Peyer's patch (tissue), 4 donors: ENCODE results near the gene HOXA11. TPM values are rescaled to one million over a fixed set of nuclear protein-coding genes. Genes with fewer than 3 reads are reported as not detected.

Experiments
- DNase-seq, 3 donors: peaks; one replicate each; pipeline ENCODE4 v3.0.0-alpha.2; 2017 to 2019
- H3K27ac ChIP-seq, 4 donors: fragments of 200-600 bp; sonication (generic); one replicate each; pipeline ENCODE4 v1.5.1; 2016 to 2019
- H3K27me3 ChIP-seq, 2 donors: fragments of 200-600 bp; sonication (generic); one replicate each; pipeline ENCODE4 v1.5.1; 2019
- H3K36me3 ChIP-seq, 3 donors: fragments of 200-600 bp; sonication (generic); one replicate each; pipeline ENCODE4 v1.5.1; 2016 to 2019
- H3K4me1 ChIP-seq, 4 donors: fragments of 200-600 bp; sonication (generic); one replicate each; pipeline ENCODE4 v1.5.1; 2016 to 2019
- H3K4me3 ChIP-seq, 4 donors: fragments of 200-600 bp; sonication (generic); 1 replicate in 3 of 4; 2 replicates in 1 of 4; pipeline ENCODE4 v1.5.1; 2016 to 2019; ENCODE audit warnings: mild to moderate bottlenecking in 1 of 4
- H3K9me3 ChIP-seq, 4 donors: fragments of 200-600 bp; sonication (generic); one replicate each; pipeline ENCODE4 v1.5.1; 2016 to 2019; ENCODE audit warnings: mild to moderate bottlenecking in 1 of 4
- POLR2A ChIP-seq, 2 donors: fragments of 450-650 bp; IDR thresholded peaks; one replicate each; pipeline ENCODE4 v1.5.1; 2017; ENCODE audit warnings: antibody characterized with exemption in 2 of 2, mild to moderate bottlenecking in 2 of 2, moderate library complexity in 2 of 2
- total RNA-seq, 4 donors: library from RNA; depleted of rRNA; stranded (reverse); fragments of >200 nt; gene quantifications; one replicate each; pipeline ENCODE4 v1.1.0, GENCODE V29; 2016
- TF ChIP-seq, protein P1 (sequence below), 6 experiments: fragments of 450-650 bp in 4 of 6; fragments of 200-600 bp in 2 of 6; sonication (generic) in 1 of 6; IDR thresholded peaks; one replicate each; pipeline ENCODE4 v1.5.1; 2017 to 2019; ENCODE audit warnings: antibody characterized with exemption in 6 of 6, mild to moderate bottlenecking in 3 of 6, moderate library complexity in 1 of 6

The HOXA11 gene
- total RNA-seq, 4 donors from 2014 or later = not detected

DNA sequence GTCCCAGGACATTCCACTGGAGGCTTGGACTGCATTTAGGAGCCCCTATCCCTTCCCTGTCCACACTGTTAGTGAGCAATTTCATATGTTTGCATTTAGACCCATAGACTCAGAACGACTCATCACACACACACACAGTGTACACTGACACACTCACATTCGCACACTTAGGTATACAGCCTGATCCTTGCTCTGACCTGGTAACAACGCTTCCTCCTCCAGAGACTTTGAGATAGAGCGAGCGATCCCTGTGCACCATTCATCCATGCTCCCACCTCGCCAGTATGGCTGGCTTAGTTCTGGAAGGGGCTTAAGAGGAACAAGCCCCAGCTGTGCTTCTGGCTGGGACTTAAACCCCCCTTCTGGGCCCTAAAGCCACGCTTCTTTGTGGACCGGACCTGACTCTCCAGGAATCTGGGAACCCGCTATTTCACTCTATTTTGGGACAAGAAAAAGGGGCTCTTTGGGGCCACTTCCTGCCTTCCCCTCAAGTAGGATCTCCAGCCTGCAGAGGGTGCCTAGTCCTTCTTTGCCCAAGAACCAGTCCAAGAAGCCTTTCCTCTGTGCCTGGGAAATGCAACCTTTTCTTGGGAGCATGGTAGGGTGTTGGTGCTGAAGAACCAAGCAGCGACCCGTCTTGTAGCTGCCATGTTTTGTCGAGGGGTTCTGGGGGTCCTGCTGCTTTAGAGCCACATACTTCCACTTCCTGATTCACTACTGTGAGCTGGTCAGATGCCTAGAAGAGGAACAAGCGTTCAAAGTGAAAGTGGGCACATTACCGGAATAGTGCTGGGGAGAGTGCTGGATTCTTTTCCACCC lies 15.9 kb upstream of the HOXA11 start:
- H3K9me3 ChIP-seq = peaks cover 0 to 6% (median 0%) of the 10 kb centered on the region in 4 donors
- no peaks in the 10 kb centered on the region for H3K36me3 ChIP-seq
- H3K4me1 ChIP-seq = peaks cover 4 to 44% (median 13%) of the 10 kb centered on the region in 4 donors
- H3K27ac ChIP-seq = no peak overlapping the region
- TF ChIP-seq, protein P1, sequence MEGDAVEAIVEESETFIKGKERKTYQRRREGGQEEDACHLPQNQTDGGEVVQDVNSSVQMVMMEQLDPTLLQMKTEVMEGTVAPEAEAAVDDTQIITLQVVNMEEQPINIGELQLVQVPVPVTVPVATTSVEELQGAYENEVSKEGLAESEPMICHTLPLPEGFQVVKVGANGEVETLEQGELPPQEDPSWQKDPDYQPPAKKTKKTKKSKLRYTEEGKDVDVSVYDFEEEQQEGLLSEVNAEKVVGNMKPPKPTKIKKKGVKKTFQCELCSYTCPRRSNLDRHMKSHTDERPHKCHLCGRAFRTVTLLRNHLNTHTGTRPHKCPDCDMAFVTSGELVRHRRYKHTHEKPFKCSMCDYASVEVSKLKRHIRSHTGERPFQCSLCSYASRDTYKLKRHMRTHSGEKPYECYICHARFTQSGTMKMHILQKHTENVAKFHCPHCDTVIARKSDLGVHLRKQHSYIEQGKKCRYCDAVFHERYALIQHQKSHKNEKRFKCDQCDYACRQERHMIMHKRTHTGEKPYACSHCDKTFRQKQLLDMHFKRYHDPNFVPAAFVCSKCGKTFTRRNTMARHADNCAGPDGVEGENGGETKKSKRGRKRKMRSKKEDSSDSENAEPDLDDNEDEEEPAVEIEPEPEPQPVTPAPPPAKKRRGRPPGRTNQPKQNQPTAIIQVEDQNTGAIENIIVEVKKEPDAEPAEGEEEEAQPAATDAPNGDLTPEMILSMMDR (IDR thresholded peaks at IDR 0.05) = no peak
- TF ChIP-seq POLR2A (IDR thresholded peaks at IDR 0.05) = no peak
- peaks cover 0 to 89% of the 10 kb centered on the region in 2 donors for H3K27me3 ChIP-seq
- DNase-seq = peak in 1 of 3 donors; percentile 50
- peak overlapping the region in 3 of 4 donors; percentile 34 to 47 (median 46) for H3K4me3 ChIP-seq

DNA sequence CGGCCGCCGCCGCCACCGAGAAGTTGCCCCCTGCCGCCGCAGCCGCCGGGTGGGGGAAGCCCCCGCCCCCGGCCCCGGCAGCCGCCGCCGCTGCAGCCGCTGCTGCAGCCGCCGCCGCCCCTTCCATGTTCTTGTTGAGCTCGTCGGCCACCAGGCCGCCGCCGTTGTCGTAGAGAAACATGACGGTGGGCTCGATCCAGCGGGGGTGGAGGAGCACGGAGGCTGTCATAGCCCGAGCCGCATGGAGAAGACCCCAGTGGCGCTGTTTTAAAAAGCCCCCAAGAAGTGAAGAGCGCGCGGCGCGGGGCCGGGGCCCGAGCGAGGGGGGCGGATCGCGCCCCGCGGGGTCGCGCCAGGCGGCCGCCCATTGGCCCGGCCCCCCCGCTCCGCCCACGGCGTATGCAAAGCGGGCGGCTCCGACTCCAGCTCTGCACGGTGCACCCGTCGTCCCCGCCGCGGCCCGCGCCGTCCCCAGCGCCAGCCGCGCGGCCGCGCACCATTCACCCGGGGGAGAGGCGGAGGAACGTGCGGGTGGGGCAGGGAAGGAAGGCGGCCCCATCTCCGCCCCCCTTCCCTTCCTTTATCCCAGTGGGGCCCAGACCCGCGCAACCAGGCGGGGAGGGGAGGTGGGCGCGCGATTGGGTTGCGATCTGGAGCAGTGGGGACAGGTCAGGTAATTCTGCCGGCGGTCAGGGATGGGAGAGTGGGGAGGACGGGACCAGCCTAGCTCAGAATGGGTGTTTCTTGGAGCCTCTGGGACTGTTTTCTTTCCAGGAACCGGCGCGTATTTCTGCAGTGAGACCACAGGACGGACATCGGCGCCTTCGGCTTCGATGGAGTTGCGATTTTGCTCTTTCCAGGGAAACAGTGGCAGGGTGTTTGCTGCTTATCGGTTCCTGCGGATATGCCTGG lies 15.1 kb upstream of the HOXA11 start, which contains the start of gene HOXA13:
Gene HOXA13 (minus strand): TSS at position 243 of the 912 bp plus-strand sequence. CDS start 14 bp downstream, at position 229.
- TF ChIP-seq POLR2A (IDR thresholded peaks at IDR 0.05) = no peak
- TF ChIP-seq, protein P1 (IDR thresholded peaks at IDR 0.05) = no peak
- Histone ChIP-seq H3K4me3 (peak within 1 kb of the TSS; percentile 1 to 47 (median 40)), H3K36me3 (no peaks in the 10 kb centered on the region), H3K9me3 (peaks cover 0 to 6% (median 0%) of the 10 kb centered on the region in 4 donors), H3K27ac (no peak within 1 kb of the TSS), H3K4me1 (peaks cover 4 to 35% (median 13%) of the 10 kb centered on the region in 4 donors), H3K27me3 (peaks cover 0 to 89% of the 10 kb centered on the region in 2 donors)
- peak in 1 of 3 donors; percentile 58 for DNase-seq

DNA sequence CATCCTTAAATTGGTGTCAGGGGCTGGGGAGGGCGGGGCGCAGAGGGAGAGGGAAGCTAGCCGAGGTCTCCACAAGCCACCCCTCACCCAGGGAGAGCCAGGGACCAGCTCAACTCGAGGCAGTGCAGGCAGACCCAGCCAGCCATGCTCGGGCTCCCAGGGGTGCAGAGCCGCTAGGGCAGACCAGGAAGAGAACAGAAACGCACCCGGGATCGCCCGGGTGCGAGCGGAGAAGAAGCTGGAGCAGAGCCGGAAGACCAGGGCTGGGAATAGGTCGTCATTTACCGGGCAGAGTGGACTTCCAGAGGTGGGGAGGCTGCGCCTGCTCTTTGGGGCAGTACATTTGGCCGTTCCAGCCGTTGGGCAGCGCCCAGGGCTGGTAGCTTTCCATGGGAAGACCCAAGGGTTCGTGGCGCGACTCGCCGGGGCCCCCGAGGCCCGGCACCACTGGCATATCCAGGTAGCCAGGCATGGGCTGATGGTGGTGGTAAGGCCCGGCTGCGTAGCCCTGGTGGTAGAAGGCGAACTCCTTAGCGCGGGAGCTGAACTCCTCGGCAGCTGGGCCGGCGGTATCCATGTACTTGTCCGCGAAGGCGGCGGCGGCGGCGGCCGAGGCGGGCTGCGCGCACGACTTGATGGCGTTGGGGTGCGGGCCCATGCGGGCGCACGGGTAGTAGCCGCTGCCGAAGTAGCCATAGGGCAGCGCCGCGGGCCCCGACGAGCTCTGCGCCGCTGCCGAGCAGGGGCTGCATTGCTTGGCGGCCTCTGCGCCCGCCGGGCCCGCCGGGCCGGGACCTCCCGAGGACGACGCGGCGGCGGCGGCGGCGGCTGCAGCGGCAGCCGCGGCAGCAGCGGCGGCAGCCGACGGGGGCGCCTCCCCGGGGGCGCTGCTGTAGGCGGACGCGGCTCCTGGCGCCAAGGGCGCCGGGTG lies 14.1 kb upstream of the HOXA11 start:
- Histone ChIP-seq H3K36me3 (no peaks in the 10 kb centered on the region), H3K4me1 (peaks cover 4 to 32% (median 13%) of the 10 kb centered on the region in 4 donors), H3K27me3 (peaks cover 0 to 89% of the 10 kb centered on the region in 2 donors), H3K27ac (no peak overlapping the region), H3K4me3 (peak overlapping the region in 3 of 4 donors; percentile 27 to 47 (median 46)), H3K9me3 (peaks cover 0 to 6% (median 0%) of the 10 kb centered on the region in 4 donors)
- TF ChIP-seq, protein P1 (IDR thresholded peaks at IDR 0.05) = no peak
- TF ChIP-seq POLR2A (IDR thresholded peaks at IDR 0.05) = no peak
- peak in 1 of 3 donors; percentile 56 for DNase-seq

DNA sequence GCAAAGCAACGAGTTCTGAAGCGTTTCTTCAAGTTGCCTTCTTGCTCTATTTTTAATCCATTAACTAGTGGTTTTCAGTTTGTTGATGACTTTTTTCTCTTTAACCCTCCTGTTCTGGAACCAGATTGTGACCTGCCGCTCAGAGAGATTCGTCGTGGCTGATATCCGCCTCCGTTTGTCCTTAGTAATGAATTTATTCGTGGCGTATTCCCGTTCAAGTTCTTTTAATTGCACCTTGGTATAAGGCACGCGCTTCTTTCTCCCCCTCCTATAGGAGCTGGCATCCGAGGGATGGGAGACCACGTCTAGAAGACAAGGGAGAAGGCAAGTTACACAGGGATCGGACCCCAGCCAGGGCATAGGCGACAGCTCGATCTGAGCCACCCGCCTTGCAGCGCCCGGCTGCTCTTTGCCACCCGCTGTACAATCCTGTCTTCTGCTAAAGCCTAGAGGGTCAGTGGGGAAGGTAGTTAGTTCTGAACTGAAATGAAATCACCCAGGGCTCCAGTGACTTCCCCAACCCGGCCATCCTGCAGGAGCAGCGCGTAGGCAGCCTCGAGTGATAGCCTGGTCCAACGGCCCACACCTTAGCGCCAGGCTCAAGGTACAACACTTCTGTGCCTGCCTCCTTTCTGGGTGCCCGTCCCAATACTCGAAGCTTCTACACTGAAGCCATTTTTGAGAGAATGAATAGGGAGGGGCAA lies 13.3 kb upstream of the HOXA11 start:
- Histone ChIP-seq H3K27ac (no peak overlapping the region), H3K9me3 (peaks cover 0 to 6% (median 0%) of the 10 kb centered on the region in 4 donors), H3K4me3 (no peak overlapping the region), H3K4me1 (peaks cover 4 to 33% (median 14%) of the 10 kb centered on the region in 4 donors), H3K27me3 (peaks cover 0 to 88% of the 10 kb centered on the region in 2 donors), H3K36me3 (no peaks in the 10 kb centered on the region)
- TF ChIP-seq, protein P1 (IDR thresholded peaks at IDR 0.05) = no peak
- TF ChIP-seq POLR2A (IDR thresholded peaks at IDR 0.05) = no peak
- peak in 1 of 3 donors; percentile 50 for DNase-seq
